PC-9 (cell line): Measurements from ENCODE around the gene S100A9.

Experiments used
- CTCF ChIP-seq: fragments of 200-600 bp; sonication (generic); conservative IDR thresholded peaks from 2 replicates; pipeline ENCODE4 v1.6.1; 2017; ENCODE audit warnings: mixed run types, antibody characterized with exemption, mild to moderate bottlenecking, moderate library complexity
- EZH2 ChIP-seq: fragments of 200-600 bp; sonication (generic); IDR thresholded peaks from 2 replicates; pipeline ENCODE4 v1.8.0; 2017; ENCODE audit warnings: antibody characterized with exemption, low read depth

- TF ChIP-seq EZH2 (no peak), CTCF (no peak)
Measured at GRCh38 chr1:153375511-153375910, 17.9 kb downstream of the S100A9 start, which contains the start of gene S100A12.
